IMR-90 (cell line): ENCODE measurements around the gene PPIH. TPM values are rescaled to one million over a fixed set of nuclear protein-coding genes. Genes with fewer than 3 reads are reported as not detected.
"Not testable (repeated sequence)": the region's sequence is repeated elsewhere in the genome, so short reads cannot be mapped to it uniquely, and the experiment has no call there.

Source experiments
- ATAC-seq: fragments of 200-7000 bp; cut with Tn5 transposase; 2 replicates; pipeline ENCODE4 v1.9.1; 2020; ENCODE audit warnings: low read depth, mild to moderate bottlenecking, moderate library complexity
- BruUV-seq: library from RNA; stranded (reverse); fragments of 400-500 nt; replicated peaks from 2 replicates; lab custom pipeline; 2021; lab: Mats Ljungman, UMichigan
- CTCF ChIA-PET: fragments of 300-600 bp; formaldehyde crosslinking; extraction: SDS; loops from one replicate; lab custom pipeline; 2021; ENCODE audit warnings: antibody characterized with exemption; lab: Yijun Ruan, JAX
- POLR2A ChIA-PET: fragments of 300-600 bp; sonication (Branson Sonifier 250); formaldehyde crosslinking; loops from one replicate; lab custom pipeline; 2022; ENCODE audit warnings: antibody characterized with exemption; ENCODE audit not compliant: unreplicated experiment; lab: Charles Lee
- DNase-seq: peaks from one replicate; pipeline ENCODE4 v3.0.0; 2013
- H2AFZ ChIP-seq: replicated peaks from 2 replicates; pipeline ENCODE3; 2013; ENCODE audit warnings: low read length, mild to moderate bottlenecking; ENCODE audit not compliant: poor library complexity
- H2AK5ac ChIP-seq: 2 replicates; pipeline ENCODE4 v1.6.1; 2013; ENCODE audit warnings: low read depth, low read length, inconsistent platforms
- H2AK9ac ChIP-seq: replicated peaks from 2 replicates; pipeline ENCODE3; 2013; ENCODE audit warnings: mild to moderate bottlenecking, low read depth, low read length, moderate library complexity; ENCODE audit not compliant: poor library complexity
- H2BK120ac ChIP-seq: 2 replicates; pipeline ENCODE4 v1.6.1; 2013; ENCODE audit warnings: low read depth, low read length, inconsistent platforms
- H2BK15ac ChIP-seq: 3 replicates; pipeline ENCODE4 v1.6.1; 2013; ENCODE audit warnings: low read depth, low read length, inconsistent platforms
- H2BK20ac ChIP-seq: 2 replicates; pipeline ENCODE4 v1.6.1; 2013; ENCODE audit warnings: low read depth, mild to moderate bottlenecking, inconsistent platforms, low read length, moderate library complexity
- H2BK5ac ChIP-seq: 2 replicates; pipeline ENCODE4 v1.6.1; 2013; ENCODE audit warnings: mild to moderate bottlenecking, low read depth, low read length, inconsistent platforms; ENCODE audit not compliant: poor library complexity, severe bottlenecking
- H3K14ac ChIP-seq: replicated peaks from 2 replicates; pipeline ENCODE4 v1.6.1; 2013; ENCODE audit warnings: low read depth, low read length, inconsistent platforms
- H3K18ac ChIP-seq: 2 replicates; pipeline ENCODE4 v1.6.1; 2013; ENCODE audit warnings: low read depth, low read length, control low read depth
- H3K23ac ChIP-seq: 2 replicates; pipeline ENCODE4 v1.6.1; 2013; ENCODE audit warnings: low read depth, low read length, inconsistent platforms
- H3K27ac ChIP-seq: 2 replicates; pipeline ENCODE4 v1.5.1; 2013; ENCODE audit warnings: mild to moderate bottlenecking, control low read depth, low read length; ENCODE audit not compliant: insufficient read depth
- H3K27me3 ChIP-seq: 2 replicates; pipeline ENCODE4 v1.6.1; 2013; ENCODE audit warnings: low read length; ENCODE audit not compliant: control insufficient read depth, insufficient read depth
- H3K36me3 ChIP-seq: 2 replicates; pipeline ENCODE4 v1.6.1; 2013; ENCODE audit warnings: low read length, mixed read lengths; ENCODE audit not compliant: control insufficient read depth, insufficient read depth
- H3K4ac ChIP-seq: 2 replicates; pipeline ENCODE4 v1.6.1; 2013; ENCODE audit warnings: low read depth, low read length, inconsistent platforms
- H3K4me1 ChIP-seq: 2 replicates; pipeline ENCODE4 v1.6.1; 2013; ENCODE audit warnings: low read length, mixed read lengths; ENCODE audit not compliant: control insufficient read depth, insufficient read depth
- H3K4me2 ChIP-seq: 2 replicates; pipeline ENCODE4 v1.6.1; 2013; ENCODE audit warnings: low read depth, mild to moderate bottlenecking, control low read depth, low read length, moderate library complexity
- H3K4me3 ChIP-seq: 2 replicates; pipeline ENCODE4 v1.5.1; 2013; ENCODE audit warnings: low read depth, mild to moderate bottlenecking, control low read depth, low read length, moderate library complexity; ENCODE audit not compliant: insufficient read depth
- H3K56ac ChIP-seq: 2 replicates; pipeline ENCODE4 v1.6.1; 2013; ENCODE audit warnings: low read length, inconsistent platforms; ENCODE audit not compliant: insufficient read depth; ENCODE audit errors: extremely low read depth
- H3K79me1 ChIP-seq, 2 experiments: 2 replicates each; pipeline ENCODE4 v1.6.1; 2013; ENCODE audit warnings: low read length in 2 of 2, inconsistent platforms in 1 of 2, low read depth in 1 of 2
- H3K9ac ChIP-seq: 2 replicates; pipeline ENCODE4 v1.6.1; 2013; ENCODE audit warnings: low read depth, low read length, control low read depth
- H3K9me1 ChIP-seq: 2 replicates; pipeline ENCODE4 v1.6.1; 2013; ENCODE audit warnings: low read length, inconsistent platforms; ENCODE audit not compliant: insufficient read depth
- H3K9me3 ChIP-seq: 2 replicates; pipeline ENCODE4 v1.6.1; 2013; ENCODE audit warnings: low read length; ENCODE audit not compliant: control insufficient read depth, insufficient read depth
- H4K20me1 ChIP-seq: 2 replicates; pipeline ENCODE4 v1.6.1; 2013; ENCODE audit warnings: low read length, inconsistent platforms; ENCODE audit not compliant: insufficient read depth
- H4K5ac ChIP-seq: 2 replicates; pipeline ENCODE4 v1.6.1; 2013; ENCODE audit warnings: mild to moderate bottlenecking, low read depth, low read length, control low read depth
- H4K8ac ChIP-seq, 2 experiments: 2 replicates each; pipeline ENCODE4 v1.6.1; 2013; ENCODE audit warnings: low read depth in 2 of 2, low read length in 2 of 2, control low read depth in 1 of 2, inconsistent platforms in 1 of 2
- H4K91ac ChIP-seq: 2 replicates; pipeline ENCODE4 v1.6.1; 2013; ENCODE audit warnings: low read depth, low read length, inconsistent platforms; ENCODE audit not compliant: insufficient read depth
- WGBS, 2 experiments: methylation state at CpG; one replicate each; pipeline versions ENCODE4 v1.1.5 to v1.1.7; 2013; ENCODE audit warnings: missing lambda C conversion rate in 2 of 2; ENCODE audit not compliant: insufficient read length in 1 of 2; ENCODE audit errors: extremely low coverage in 2 of 2; 5-methylcytosine and 5-hydroxymethylcytosine counted together
- dilution Hi-C: fragments of 300-500 bp; cut with HindIII; formaldehyde crosslinking; loops from one replicate; pipeline ENCODE4 v1.14.3; 2018; ENCODE audit warnings: low sequenced_read_pairs; ENCODE audit not compliant: unreplicated experiment
- in situ Hi-C: fragments of 300-500 bp; cut with MboI; formaldehyde crosslinking; loops from 3 replicates; pipeline ENCODE4 v1.14.3; 2019; ENCODE audit warnings: low sequenced_read_pairs, inconsistent platforms, mixed read lengths
- intact Hi-C: fragments of 100-400 bp; cut with micrococcal nuclease; formaldehyde crosslinking; loops from 2 replicates; pipeline ENCODE4 v1.10.0; 2022
- polyA plus RNA-seq, 3 experiments: library from polyadenylated mRNA; depleted of rRNA; stranded (reverse); fragments of >200 nt; gene quantifications; 2 replicates each; pipeline ENCODE4 v1.2.3, GENCODE V29; 2012; ENCODE audit warnings: low replicate concordance in 1 of 3
- total RNA-seq: library from RNA; depleted of rRNA; stranded (reverse); fragments of >200 nt; gene quantifications from 2 replicates; pipeline ENCODE4 v1.2.3, GENCODE V29; 2012

Gene PPIH
- total and polyA plus RNA-seq, 2 of the 4 experiments (the other 2 are of a cell fraction) = 22.4 to 52.1 TPM

DNA sequence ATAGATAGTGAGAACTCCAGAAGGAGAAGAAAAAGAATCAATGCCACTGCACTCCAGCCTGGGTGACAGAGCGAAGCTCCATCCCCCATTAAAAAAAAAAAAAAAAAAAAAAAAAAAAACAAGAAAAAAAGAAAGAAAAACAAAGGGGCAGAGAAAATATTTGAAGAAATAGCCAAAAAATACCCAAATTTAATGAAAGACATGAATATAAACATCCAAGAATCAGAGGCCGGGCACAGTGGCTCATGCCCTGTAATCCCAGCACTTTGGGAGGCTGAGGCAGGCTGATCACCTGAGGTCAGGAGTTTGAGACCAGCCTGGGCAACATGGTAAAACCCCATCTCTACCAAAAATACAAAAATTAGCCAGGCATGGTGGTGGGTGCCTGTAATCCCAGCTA lies 64.2 kb downstream of the PPIH start:
- CTCF ChIA-PET = interaction anchor here (0.6 kb wide), 1 partner anchor 21 kb away, joined by 3 read pairs; no protein-coding TSS in a partner anchor
- H3K4me3 ChIP-seq, H3K56ac ChIP-seq, DNase-seq, intact Hi-C loops, H2AK9ac ChIP-seq, ATAC-seq, in situ Hi-C loops, H3K9ac ChIP-seq, H4K91ac ChIP-seq, H3K4me2 ChIP-seq, H3K4me1 ChIP-seq, H3K27ac ChIP-seq, H3K23ac ChIP-seq, H3K36me3 ChIP-seq, H3K27me3 ChIP-seq, H3K79me1 ChIP-seq, H3K18ac ChIP-seq, H2BK5ac ChIP-seq, H2BK15ac ChIP-seq, H4K5ac ChIP-seq, H3K9me1 ChIP-seq, H2AFZ ChIP-seq, dilution Hi-C loops, H2BK20ac ChIP-seq, H3K9me3 ChIP-seq, H2AK5ac ChIP-seq, H3K4ac ChIP-seq, H2BK120ac ChIP-seq, H3K14ac ChIP-seq, BruUV-seq, H4K20me1 ChIP-seq, H4K8ac ChIP-seq: not testable (repeated sequence)
- POLR2A ChIA-PET = interaction anchor here (0.6 kb wide), 3 partner anchors 16 to 39 kb away, joined by 3 to 12 read pairs (median 5); no protein-coding TSS in a partner anchor
- WGBS, 2 experiments = no CpG with 5 or more reads among the region's 2 CpGs
